Stimulated activated CD4-positive, alpha-beta T cell treated with anti-CD3 and anti-CD28 coated beads, Interleukin-1b, Interleukin-23, amount 100 ng/mL, for 1 hour (primary cell): Measurements from ENCODE around the gene FAM227A.
A peak's percentile ranks its signal among the peaks of the same experiment; 100 is the strongest.
"Not testable (repeated sequence)": the region's sequence is repeated elsewhere in the genome, so short reads cannot be mapped to it uniquely, and the experiment has no call there.

Experiments
- DNase-seq, 2 donors: peaks; one replicate each; pipeline ENCODE4 v3.0.0-alpha.2; 2020; ENCODE audit warnings: low read depth in 2 of 2

FAM227A gene

DNA sequence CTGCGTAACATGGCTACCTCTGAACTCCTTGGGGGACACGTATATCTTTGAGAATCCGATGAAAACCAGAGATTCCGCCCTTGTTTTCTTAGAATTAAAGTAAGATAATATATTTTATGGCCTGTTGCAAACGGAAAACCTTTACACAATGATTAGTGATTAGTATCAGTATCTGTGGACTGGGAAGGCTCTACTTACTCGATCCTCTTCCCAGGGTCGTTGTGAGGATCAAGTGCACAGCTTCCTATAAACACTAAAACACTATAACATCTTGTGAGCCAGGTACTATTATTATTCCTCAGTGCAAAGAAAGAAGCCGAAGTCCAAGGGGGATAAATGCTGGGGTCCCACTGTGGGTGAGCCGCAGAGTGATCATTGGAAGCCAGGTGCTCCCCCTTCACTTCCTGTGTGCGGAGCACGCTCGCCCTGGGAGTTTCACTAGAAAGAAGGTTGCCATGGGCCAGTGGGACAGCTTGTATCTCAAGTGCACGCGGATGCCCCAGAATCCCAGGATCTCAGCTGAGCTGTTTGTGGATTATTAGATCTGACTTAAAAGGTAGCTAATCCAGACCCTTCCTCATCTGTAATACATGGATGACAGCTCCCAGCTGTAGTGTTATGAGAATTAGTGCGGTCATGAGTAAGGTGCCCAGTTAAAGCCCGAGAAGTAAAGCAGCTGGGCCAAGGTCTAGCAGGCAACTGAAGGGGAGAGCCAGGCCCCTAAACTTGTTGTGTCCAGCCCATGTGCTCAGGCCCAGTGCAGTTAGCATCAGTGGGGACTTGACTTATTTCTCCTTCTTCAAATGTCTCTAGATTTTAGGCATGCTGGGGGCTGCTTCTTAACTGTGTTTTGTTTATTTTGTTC, 1.1 kb upstream of the FAM227A start:
- peak in 1 of 2 donors; percentile 8 for DNase-seq

DNA sequence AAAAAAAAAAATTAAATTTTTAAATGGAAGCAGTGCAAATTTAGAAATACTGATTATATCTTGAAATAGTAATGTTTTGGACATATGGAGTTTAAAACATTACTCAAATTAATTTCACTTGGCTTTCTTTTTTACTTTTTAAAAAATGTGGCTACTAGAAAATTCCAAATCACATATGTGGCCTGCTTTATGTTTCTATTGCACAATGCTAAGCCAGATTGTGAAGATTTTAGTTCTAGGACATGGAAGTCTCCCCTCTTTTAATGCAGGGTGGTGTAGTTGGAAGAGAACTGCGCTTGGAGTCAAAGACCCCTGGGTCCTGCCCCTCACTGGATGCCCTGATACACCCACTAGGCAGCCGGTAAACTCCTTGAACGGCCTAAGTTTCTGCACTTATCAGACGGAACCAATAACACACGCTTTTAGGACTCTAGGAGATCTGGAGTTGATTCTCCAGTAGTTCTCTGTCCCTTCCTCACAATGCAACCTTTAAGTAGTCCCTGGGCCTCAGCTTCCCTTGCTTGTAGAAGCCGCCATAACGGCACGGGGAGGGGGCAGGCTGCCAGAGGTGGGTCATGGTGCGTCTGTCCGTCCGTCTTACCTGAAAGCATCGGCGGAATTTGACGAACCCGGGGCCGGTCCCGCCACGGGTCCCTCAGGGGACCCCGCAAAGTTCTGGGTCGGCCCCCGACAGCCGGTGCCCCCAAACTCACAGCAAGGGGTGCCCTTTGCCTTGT, 505 bp downstream of the FAM227A start:
- no peak for DNase-seq

DNA sequence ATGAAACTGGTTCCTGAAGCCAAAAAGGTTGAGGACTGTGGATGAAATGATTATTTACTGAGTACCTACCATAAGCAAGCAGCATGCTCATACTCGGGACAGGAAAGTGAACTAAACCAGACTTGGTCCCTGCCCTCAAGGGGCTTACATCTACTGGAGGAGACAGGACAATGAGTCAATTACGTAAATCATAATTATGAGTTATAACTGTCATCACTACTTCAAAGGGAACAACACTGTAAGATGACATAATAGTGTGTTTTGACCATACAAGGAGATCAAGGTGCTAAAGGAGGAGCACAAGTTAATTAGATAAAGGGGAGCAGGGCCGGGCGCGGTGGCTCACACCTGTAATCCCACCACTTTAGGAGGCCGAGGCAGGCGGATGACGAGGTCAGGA, 2.5 kb downstream of the FAM227A start:
- DNase-seq: no peak

DNA sequence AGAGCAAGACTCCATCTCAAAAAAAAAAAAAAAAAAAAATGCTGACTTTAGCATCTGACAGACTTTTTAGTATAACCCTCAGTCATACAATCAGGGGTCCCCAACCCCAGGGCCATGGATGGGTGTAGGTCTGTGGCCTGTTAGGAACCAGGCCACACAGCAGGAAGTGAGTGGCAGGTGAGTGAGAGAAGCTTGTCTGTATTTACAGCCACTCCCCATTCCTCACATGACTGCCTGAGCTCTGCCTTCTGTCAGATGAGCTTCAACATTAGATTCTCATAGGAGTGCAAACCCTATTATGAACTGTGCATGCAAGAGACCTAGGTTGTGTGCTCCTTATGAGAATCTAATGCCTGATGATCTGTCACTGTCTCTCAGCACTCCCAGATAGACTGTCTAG, 3.3 kb downstream of the FAM227A start:
- DNase-seq: no peak

DNA sequence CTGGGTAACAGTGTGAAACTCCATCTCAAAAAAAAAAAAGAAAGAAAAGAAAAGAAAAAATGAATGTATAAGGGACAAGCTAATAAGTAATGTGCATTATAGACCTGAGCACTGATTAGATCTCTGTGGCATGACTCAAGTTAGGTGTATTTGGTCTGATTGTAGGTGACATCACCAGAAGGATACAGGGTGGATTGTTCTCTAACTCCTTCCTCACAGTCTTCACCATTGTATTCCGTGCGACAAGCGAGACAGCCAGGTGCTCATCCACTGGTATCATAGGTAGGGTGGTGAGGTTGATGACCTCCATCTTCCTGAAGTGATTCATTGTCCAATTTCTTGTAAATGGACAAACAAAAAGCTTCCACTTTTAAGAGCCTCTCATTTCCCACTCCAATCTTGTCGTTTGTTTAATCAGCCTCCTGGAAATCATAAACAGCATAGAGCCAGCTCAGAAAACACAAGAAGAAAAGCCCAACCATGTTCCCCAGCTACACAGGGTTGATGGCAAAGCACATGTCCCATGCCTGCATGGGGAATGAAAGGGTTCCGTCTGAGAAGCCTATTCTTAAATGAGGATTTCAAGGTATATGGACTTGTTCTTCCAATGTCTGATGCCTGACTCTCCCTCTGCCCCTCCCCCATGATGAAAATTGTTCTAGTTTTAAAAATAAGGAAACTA, 6.2 kb downstream of the FAM227A start:
- DNase-seq: no peak

DNA sequence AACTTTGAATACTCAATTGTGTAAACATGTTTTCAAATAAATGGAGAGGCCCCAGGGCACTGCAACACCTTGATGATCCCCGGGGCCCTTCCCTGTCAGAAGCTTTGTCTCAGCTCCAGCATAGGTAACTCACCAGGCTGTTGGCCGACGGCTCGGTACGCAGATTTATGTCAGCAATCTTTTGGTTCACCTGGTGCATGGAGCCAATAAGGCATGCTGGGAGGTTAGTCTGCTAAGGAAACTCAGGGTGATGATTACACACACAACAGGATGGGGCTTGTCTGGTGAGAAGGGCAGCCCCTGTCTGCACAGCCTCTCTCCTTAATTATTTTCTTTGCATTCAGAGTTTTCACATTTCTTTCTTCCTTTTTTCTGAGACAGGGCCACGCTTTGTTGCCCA, 10.8 kb downstream of the FAM227A start:
- no peak for DNase-seq

DNA sequence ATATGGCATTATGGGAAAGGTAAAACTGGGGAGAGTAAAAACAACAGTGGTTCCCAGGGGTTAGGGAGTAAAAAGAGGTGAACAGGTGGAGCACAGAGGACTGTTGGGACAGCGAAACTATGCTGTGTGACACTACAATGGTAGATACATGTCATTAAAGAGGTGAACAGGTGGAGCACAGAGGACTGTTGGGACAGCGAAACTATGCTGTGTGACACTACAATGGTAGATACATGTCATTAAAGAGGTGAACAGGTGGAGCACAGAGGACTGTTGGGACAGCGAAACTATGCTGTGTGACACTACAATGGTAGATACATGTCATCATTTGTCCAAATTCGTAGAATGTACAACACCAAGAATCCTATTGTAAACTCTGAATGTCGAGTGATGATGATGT, 11.9 kb downstream of the FAM227A start:
- DNase-seq: not testable (repeated sequence)

DNA sequence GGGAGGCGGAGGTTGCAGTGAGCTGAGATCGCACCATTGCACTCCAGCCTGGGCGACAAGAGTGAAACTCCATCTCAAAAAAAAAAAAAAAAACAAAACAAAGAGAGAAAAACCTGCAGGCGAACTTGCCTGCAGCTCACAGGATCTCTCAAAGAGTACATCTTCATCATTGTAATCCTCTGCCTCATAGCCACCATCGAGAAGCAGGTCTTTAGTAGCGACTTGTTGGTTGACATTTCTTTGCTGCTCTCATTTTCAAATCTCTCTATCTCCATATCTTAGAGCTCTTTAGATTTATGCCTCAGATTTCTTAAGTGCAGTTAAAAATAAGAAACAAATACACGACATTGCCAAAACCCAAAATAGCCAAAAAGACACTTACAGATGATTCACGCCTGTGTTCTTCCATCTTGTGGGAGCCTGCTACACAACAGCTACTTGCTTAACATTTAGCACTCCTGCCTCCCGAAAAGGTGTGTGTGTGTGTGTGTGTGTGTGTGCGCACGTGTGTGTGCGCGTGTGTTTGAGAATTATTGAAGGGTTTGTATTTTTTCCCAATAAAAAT, 14.6 kb downstream of the FAM227A start:
- DNase-seq: no peak

DNA sequence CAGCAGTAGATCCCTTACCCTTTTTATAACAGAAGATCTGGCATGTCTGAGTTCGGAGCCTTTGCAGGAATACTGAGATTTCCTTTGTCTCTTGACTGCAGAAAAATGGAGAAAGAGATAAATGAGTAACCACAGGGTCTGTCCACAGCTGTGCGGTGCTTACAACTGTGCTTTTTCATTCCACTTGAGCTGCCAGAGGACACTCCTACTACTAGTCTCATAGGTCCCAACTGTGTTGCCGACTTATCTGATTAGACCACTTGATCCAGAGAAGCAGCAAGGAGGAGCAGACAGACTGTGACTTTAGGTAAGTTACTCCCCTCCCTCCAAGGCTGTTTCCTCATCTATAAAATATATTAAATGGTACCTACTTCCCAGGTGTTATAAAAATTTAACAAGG, 17.5 kb downstream of the FAM227A start:
- no peak for DNase-seq

DNA sequence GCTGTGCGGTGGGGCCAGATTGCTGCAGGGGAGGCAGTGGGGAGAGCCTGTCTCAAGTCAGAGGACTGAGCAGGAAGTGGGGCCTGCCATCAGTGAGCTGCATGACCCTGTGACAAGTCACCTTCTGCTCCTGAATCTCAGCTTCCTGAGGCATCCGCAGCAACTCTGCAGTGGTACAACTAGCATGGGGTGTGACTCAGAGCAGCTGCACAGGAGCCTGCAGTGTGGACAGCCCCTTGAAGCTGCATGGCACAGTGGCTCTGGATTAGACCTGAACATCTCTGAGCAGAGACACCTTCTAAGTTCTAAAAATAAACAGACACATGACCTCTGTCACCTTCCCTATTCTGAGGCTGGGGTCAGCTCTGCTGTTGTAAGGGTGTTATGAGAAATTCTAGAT, 18.0 kb downstream of the FAM227A start:
- DNase-seq: no peak

DNA sequence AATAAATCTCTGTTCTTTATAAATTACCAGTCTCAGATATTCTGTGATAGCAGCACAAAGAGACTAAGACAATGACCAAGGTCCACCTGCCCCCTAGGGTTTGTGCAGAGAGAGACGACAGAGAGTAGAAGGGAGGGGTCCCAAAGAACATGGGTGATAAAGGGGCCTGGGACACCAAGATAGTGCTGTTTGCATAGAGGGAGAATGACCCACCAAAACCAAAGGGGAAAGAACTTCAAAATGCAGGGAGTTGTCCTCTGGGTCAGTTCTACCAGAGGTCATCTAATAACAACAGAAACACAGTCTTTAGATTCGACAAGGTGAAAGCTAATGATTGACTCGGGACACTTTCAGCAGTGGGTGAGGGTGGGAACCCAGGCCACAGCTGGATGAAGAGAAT, 23.7 kb downstream of the FAM227A start:
- no peak for DNase-seq

DNA sequence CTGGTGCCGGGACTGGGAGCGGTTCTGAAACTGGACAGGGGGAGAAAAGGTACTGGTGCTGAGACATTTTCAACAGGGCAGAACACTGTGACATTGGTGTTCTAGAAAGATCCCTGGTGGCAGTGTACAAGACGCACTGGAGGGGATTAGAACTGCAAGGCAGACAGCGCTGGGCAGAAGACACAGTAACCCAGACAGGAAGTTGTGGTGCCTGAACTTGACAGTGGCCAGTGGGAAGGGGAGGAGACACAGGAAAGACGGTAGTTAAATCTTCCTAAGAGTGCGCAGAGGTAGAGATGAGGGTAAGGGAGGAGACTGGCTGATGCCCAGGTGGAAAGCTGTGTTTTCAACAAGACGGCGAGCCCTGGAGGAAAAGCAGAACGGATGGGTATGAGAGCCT, 24.5 kb downstream of the FAM227A start:
- DNase-seq: no peak

DNA sequence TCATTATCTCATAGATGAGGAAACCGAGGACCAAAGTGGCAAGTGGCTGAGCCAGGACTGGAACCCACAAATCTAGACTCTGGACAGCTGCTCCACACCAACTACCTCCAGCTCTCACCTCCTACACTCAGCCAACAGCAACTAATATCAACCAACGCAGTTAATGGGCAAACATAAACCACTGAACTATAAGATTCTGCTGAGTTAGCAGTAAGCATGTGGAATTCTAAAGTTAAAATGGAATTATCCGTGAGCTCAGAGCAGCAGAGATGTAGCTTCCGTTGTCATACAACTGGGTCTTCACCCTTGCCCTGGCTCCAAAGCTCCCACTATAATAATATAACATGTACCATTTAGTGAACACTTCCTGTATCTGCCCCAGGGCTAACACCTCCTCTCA, 27.1 kb downstream of the FAM227A start:
- DNase-seq: no peak

DNA sequence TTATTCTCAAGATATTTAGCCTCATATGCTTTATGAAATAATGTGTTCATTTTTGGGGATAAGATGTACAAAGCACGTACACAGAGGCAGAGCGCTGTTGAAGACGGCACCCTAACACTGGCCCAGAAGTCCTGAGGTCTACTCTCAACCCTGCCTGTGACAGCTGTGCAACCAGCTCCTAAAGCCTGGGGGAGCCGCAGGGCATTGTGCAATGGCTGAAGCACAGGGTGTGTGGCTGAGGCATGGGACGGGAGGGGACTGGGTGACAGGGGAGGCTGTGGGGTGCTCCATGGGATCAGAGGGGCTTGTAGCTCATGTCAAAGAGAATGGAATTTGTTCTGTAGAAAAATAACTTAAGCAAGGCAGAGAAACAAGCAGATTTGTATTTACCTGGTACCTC, 27.7 kb downstream of the FAM227A start:
- DNase-seq: no peak

DNA sequence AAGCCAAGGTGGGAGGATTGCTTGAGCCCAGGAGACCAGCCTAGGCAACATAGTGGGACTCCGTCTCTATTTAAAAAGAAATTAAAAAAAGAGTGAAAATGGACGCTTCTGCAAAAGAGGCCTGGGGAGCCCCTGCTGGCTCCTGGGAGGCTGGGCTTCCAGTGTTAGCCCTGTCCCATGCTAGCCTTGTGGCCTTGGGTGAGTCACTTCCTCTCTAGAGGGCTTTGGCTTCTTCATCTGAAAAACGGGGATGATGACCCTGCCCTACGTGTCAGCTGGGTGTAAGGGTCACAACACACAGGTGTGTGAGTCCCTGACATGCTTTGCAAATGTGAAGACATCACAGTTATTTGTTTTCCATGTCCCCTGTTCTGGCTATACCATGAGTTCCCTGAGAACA, 32.8 kb downstream of the FAM227A start:
- DNase-seq: no peak

DNA sequence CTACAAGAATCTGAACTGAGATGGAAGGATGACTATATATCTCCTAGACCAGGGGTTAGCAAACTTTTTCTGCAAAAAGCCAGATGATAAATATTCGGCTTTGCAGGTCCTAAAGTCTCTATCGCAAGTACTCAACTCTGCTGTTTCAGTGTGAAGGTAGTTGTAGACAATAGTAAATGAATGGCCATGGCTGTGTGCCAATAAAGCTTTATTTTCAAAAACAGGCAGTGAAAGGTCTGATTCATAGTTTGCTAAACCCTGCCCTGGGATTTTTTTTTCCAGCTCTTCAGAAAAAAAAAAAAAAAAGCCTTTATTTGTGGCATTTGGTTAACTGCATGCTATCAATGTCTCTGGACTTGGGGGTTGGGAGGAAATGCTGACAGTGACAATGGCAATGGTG, 37.5 kb downstream of the FAM227A start:
- no peak for DNase-seq

DNA sequence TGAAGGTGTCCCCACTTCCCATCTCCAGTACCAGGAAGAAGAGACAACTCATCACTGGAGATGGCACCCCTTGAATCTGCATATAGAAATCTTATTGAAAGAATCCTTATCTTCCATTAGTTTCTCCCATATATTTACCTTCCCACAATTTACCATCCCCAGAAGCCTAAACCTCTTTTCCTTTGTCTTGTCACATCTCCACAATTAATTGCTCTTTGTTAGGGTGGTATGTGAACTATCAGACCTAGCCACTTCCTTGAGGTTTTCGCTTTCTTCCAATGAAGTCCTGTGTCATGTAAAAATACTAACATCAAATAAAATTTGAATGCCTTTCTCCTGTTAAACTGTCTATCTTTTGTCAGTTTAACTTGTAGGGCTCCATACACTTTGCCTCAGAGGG, 37.9 kb downstream of the FAM227A start:
- no peak for DNase-seq

DNA sequence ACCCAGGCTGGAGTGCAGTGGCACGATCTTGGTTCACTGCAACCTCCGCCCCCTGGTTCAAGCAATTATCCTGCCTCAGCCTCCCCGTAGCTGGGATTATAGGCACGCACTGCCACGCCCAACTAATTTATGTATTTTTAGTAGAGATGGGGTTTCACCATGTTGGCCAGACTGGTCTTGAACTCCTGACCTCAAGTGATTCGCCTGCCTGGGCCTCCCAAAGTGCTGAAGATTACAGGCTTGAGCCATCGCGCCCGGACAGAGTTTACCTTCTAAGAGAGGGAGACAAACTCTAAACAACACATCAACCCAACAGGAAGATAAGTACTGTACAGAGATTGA, 41.2 kb downstream of the FAM227A start:
- not testable (repeated sequence) for DNase-seq

DNA sequence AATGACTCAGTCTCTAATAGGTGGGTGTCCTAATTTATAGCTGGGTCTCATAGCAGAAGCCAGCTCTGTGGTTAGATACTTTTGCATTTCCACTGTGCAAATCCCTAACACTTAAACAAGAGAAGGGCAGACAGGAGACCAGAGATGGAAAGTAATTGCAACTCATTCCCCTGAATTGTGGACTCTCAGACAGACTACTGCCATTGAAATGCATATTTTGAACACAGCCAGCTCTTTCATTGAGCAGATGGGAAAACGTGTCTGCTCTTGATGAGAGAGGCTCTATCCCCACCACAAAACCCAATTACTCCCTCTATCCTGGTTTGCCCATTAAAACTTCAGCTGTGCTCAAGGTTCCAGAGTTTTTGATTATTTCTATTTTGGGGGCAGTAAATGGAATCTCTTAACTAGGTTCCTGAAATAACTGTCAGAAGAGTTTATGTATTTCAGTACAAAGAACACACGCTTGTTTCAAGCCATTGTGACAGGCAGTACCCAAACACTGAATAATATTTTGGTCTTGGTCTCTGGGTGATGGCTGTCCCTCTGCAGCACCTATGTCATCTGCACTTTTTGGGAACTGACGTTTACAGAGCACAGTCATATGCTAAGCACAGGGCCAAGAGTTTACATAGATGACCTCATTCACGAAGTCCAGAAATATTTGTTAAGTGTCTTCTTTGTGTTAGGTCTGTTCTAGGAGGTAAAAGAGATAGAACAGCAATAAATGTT, 41.7 kb downstream of the FAM227A start:
- DNase-seq: no peak

DNA sequence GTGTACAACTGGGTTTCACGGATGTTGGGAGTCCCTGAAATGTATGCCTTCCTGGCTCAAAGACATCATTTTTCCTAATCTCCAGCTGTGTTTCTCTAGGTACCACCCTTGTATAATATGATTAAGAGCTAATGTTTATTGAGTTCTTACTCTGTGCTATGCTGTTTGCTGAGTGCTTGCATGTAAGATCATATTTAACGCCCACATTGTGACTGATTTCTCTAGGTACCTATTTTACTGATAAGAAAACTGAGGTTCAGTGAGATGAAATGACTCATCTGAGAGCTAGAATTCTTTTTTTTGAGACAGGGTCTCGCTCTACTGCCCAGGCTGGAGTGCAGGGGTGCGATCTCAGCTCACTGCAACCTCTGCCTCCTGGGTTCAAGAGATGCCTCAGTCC, 42.6 kb downstream of the FAM227A start:
- DNase-seq: no peak

DNA sequence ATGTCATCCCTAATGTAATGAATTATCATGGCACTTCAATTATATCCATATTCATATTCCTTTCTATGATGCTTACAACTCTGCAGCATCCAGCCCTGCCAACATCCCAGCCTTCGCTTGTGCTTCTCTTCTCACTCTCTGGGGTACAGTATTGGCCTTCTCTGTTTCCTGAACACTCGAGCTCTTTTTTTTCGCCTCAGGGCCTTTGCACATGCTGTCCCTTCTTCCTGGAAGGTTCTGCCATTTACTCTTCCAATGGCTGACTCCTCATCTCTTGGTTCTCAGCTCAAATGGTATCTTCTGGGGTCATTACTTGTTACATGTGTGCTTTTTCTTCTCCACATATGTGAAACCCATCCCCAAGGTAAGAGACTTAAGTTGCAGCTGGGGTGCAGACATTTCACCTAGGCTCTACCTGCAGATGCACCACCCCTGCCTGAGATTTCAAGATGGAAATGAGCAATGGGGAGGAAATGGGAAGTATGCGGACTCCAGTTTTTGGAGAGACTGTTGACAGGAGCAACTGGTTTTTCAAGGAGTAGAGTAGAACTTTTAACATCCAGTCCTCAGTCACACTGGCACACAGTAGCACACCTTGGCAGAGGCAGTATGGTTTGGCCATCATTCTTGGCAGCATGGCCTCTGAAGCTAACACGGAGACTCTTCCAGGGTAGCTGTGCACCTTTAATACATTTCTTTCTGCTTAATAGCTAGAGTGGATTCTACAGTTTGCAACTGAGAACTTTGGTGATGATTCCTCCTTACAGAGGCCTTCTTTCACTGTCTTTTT, 43.8 kb downstream of the FAM227A start:
- DNase-seq: no peak
